Measurements from ENCODE around the gene SLC35G3. TPM values are rescaled to one million over a fixed set of nuclear protein-coding genes. Genes with fewer than 3 reads are reported as not detected.

Gene SLC35G3
- polyA plus RNA-seq, 2 of the 4 experiments (the other 2 are of a cell fraction): not detected

DNA sequence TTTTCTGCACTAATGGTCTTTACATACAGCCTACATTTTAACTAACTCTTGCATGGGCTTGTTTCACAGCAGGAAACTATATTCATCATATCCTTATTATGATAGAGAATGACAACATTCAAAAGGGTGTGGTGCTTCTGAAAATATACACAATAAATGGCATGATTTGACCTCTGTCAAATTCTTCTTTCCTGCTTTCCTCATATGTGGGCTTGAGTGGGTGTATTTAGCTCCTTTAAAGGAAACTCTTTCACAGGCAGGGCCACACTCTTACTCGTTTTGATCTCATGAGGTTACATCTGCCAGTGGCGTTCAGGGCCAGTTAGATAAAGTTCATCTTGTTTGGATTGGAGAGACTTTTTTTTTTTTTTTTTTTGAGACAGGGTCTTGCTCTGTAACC lies 6.1 kb downstream of the SLC35G3 start:
- no peak overlapping the region for H3K4me3 ChIP-seq
- CTCF ChIA-PET: no interaction called here
- no peak for TF ChIP-seq SREBF2 (IDR thresholded peaks at IDR 0.05)
- TF ChIP-seq ESRRA (IDR thresholded peaks at IDR 0.05; ENCODE audit: borderline replicate concordance, low read length): no peak
- TF ChIP-seq, protein P1, sequence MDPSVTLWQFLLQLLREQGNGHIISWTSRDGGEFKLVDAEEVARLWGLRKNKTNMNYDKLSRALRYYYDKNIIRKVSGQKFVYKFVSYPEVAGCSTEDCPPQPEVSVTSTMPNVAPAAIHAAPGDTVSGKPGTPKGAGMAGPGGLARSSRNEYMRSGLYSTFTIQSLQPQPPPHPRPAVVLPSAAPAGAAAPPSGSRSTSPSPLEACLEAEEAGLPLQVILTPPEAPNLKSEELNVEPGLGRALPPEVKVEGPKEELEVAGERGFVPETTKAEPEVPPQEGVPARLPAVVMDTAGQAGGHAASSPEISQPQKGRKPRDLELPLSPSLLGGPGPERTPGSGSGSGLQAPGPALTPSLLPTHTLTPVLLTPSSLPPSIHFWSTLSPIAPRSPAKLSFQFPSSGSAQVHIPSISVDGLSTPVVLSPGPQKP (IDR thresholded peaks at IDR 0.05; ENCODE audit: low read depth, low read length): no peak
- no peak for TF ChIP-seq KDM1A (IDR thresholded peaks at IDR 0.05; ENCODE audit: low read depth)
- no peak for TF ChIP-seq RCOR1 (IDR thresholded peaks at IDR 0.05; ENCODE audit: low read depth, low read length)
- TF ChIP-seq PHF8 (IDR thresholded peaks at IDR 0.05; ENCODE audit: borderline replicate concordance, low read depth): no peak
- no peak for TF ChIP-seq HOXA7 (CRISPR knock-in tag; IDR thresholded peaks at IDR 0.05)
- TF ChIP-seq, protein P2, sequence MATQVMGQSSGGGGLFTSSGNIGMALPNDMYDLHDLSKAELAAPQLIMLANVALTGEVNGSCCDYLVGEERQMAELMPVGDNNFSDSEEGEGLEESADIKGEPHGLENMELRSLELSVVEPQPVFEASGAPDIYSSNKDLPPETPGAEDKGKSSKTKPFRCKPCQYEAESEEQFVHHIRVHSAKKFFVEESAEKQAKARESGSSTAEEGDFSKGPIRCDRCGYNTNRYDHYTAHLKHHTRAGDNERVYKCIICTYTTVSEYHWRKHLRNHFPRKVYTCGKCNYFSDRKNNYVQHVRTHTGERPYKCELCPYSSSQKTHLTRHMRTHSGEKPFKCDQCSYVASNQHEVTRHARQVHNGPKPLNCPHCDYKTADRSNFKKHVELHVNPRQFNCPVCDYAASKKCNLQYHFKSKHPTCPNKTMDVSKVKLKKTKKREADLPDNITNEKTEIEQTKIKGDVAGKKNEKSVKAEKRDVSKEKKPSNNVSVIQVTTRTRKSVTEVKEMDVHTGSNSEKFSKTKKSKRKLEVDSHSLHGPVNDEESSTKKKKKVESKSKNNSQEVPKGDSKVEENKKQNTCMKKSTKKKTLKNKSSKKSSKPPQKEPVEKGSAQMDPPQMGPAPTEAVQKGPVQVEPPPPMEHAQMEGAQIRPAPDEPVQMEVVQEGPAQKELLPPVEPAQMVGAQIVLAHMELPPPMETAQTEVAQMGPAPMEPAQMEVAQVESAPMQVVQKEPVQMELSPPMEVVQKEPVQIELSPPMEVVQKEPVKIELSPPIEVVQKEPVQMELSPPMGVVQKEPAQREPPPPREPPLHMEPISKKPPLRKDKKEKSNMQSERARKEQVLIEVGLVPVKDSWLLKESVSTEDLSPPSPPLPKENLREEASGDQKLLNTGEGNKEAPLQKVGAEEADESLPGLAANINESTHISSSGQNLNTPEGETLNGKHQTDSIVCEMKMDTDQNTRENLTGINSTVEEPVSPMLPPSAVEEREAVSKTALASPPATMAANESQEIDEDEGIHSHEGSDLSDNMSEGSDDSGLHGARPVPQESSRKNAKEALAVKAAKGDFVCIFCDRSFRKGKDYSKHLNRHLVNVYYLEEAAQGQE (IDR thresholded peaks at IDR 0.05): no peak
- TF ChIP-seq, protein P3, sequence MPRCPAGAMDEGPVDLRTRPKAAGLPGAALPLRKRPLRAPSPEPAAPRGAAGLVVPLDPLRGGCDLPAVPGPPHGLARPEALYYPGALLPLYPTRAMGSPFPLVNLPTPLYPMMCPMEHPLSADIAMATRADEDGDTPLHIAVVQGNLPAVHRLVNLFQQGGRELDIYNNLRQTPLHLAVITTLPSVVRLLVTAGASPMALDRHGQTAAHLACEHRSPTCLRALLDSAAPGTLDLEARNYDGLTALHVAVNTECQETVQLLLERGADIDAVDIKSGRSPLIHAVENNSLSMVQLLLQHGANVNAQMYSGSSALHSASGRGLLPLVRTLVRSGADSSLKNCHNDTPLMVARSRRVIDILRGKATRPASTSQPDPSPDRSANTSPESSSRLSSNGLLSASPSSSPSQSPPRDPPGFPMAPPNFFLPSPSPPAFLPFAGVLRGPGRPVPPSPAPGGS (IDR thresholded peaks at IDR 0.05): no peak
- no peak for TF ChIP-seq MAFK (IDR thresholded peaks at IDR 0.05; ENCODE audit: partially characterized antibody)
- TF ChIP-seq ZSCAN20 (CRISPR knock-in tag; IDR thresholded peaks at IDR 0.05): no peak
- no peak for TF ChIP-seq MAZ (IDR thresholded peaks at IDR 0.05; ENCODE audit: borderline replicate concordance, low read depth, low read length)
- H3K4me1 ChIP-seq: no peaks in the 10 kb centered on the region
- ATAC-seq (no peak), FAIRE-seq (no peak), DNase-seq (ENCODE audit: low read depth in 1 of 2, low spot score in 1 of 2) (no peak)
- 33% methylated on average over 2 of the region's 2 CpGs for WGBS (ENCODE audit: missing lambda C conversion rate)
- H3K9me3 ChIP-seq: no peaks in the 10 kb centered on the region
- H3K27ac ChIP-seq: no peak overlapping the region
- H3K4me2 ChIP-seq: no peak overlapping the region
- POLR2A ChIA-PET: no interaction called here

DNA sequence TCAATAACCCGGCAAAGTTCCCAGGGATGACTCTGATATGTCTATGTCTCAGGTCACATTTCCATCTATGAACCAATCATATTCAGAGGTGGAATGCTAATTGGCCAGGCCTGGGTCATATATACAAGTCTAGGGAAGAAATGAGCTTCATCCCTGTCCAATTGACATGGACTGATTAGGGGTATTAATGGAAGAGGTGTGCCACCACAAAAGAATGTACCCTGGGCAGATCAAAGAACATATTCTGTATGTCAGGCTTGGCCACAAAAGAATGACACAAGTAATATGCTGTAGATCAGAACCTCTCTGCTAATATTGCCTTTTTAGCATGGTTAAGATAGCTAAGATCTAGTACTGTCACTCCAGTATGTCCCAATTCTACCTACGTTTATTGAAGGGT lies 6.7 kb downstream of the SLC35G3 start:
- no peak for ATAC-seq
- H3K4me2 ChIP-seq: no peak overlapping the region
- H3K27ac ChIP-seq: no peak overlapping the region
- no peaks in the 10 kb centered on the region for H3K4me1 ChIP-seq
- H3K4me3 ChIP-seq: no peak overlapping the region
- WGBS (ENCODE audit: missing lambda C conversion rate): 51% methylated on average over 2 of the region's 2 CpGs
- TF ChIP-seq ZFP36 (IDR thresholded peaks at IDR 0.05; ENCODE audit: borderline replicate concordance, partially characterized antibody) (no peak), PHF8 (IDR thresholded peaks at IDR 0.05; ENCODE audit: borderline replicate concordance, low read depth) (no peak), ZNF302 (CRISPR knock-in tag; IDR thresholded peaks at IDR 0.05) (no peak), HOXA7 (CRISPR knock-in tag; IDR thresholded peaks at IDR 0.05) (no peak)
- ChIA-PET POLR2A (no interaction called here), CTCF (no interaction called here)
- FAIRE-seq: no peak
- no peaks in the 10 kb centered on the region for H3K9me3 ChIP-seq
- no peak for DNase-seq (ENCODE audit: low read depth in 1 of 2, low spot score in 1 of 2)

DNA sequence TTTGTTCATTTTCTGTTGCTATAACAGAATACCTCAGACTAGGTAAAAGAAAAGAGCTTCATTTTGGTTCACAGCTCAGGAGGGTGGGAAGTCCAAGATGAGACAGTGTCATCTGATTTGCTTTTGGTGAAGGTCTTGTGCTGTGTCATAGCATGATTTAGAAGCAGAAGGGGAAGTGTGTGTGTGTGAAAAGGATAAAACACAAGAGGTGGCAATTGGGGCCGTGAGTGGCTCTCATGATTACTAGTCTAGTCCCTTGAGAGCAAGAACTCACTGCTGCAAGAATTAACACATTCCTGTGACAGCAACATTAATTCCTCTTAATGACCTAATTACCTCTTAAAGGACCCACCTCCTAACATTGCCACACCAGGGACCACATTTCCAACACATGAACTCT lies 8.3 kb downstream of the SLC35G3 start:
- ChIA-PET CTCF (no interaction called here), POLR2A (no interaction called here)
- H3K27ac ChIP-seq: no peak overlapping the region
- FAIRE-seq (no peak), DNase-seq (ENCODE audit: low read depth in 1 of 2, low spot score in 1 of 2) (no peak), ATAC-seq (no peak)
- H3K4me1 ChIP-seq: no peaks in the 10 kb centered on the region
- no peak overlapping the region for H3K4me2 ChIP-seq
- no peaks in the 10 kb centered on the region for H3K9me3 ChIP-seq
- H3K4me3 ChIP-seq: no peak overlapping the region
- 20% methylated on average over 1 of the region's 1 CpG for WGBS (ENCODE audit: missing lambda C conversion rate)
- TF ChIP-seq JUNB (IDR thresholded peaks at IDR 0.05): no peak
- TF ChIP-seq ZSCAN20 (CRISPR knock-in tag; IDR thresholded peaks at IDR 0.05): no peak
- no peak for TF ChIP-seq CEBPB (IDR thresholded peaks at IDR 0.05)
- TF ChIP-seq HDAC2 (IDR thresholded peaks at IDR 0.05): no peak
- TF ChIP-seq EP300 (IDR thresholded peaks at IDR 0.05): no peak
- TF ChIP-seq, protein P2 (IDR thresholded peaks at IDR 0.05): no peak
- TF ChIP-seq, protein P4, sequence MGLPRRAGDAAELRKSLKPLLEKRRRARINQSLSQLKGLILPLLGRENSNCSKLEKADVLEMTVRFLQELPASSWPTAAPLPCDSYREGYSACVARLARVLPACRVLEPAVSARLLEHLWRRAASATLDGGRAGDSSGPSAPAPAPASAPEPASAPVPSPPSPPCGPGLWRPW (IDR thresholded peaks at IDR 0.05): no peak
- TF ChIP-seq MAFK (IDR thresholded peaks at IDR 0.05; ENCODE audit: partially characterized antibody): no peak
- no peak for TF ChIP-seq POLR2AphosphoS2 (conservative IDR thresholded peaks at IDR 0.05; ENCODE audit: low read length)
- no peak for TF ChIP-seq EHF (CRISPR knock-in tag; IDR thresholded peaks at IDR 0.05)
- TF ChIP-seq RFX5 (IDR thresholded peaks at IDR 0.05): no peak
- TF ChIP-seq NR3C1 (IDR thresholded peaks at IDR 0.05): no peak
- no peak for TF ChIP-seq NPAS2 (CRISPR knock-in tag; IDR thresholded peaks at IDR 0.05; ENCODE audit: borderline replicate concordance)
- TF ChIP-seq SREBF2 (IDR thresholded peaks at IDR 0.05): no peak
